ENCODE measurements around the gene RAI1. TPM values are rescaled to one million over a fixed set of nuclear protein-coding genes. Genes with fewer than 3 reads are reported as not detected.

Gene RAI1
- total RNA-seq, 3 donors from 2014 or later: 12.9 to 29.2 (median 17.0) TPM

- DNase-seq (peak; percentile 54 to 62 (median 54)), ATAC-seq (peak; percentile 6)
- intact Hi-C loops (cut with DNase I, micrococcal nuclease): no loop called here
- TF ChIP-seq, protein P1, sequence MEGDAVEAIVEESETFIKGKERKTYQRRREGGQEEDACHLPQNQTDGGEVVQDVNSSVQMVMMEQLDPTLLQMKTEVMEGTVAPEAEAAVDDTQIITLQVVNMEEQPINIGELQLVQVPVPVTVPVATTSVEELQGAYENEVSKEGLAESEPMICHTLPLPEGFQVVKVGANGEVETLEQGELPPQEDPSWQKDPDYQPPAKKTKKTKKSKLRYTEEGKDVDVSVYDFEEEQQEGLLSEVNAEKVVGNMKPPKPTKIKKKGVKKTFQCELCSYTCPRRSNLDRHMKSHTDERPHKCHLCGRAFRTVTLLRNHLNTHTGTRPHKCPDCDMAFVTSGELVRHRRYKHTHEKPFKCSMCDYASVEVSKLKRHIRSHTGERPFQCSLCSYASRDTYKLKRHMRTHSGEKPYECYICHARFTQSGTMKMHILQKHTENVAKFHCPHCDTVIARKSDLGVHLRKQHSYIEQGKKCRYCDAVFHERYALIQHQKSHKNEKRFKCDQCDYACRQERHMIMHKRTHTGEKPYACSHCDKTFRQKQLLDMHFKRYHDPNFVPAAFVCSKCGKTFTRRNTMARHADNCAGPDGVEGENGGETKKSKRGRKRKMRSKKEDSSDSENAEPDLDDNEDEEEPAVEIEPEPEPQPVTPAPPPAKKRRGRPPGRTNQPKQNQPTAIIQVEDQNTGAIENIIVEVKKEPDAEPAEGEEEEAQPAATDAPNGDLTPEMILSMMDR (IDR thresholded peaks at IDR 0.05): no peak
- peaks cover 61% of the 10 kb centered on the region for H3K4me1 ChIP-seq (ENCODE audit: low read depth)
- no peaks in the 10 kb centered on the region for H3K9me3 ChIP-seq
- peak overlapping the region; percentile 89 for H3K4me3 ChIP-seq
- no peaks in the 10 kb centered on the region for H3K36me3 ChIP-seq (ENCODE audit: low read depth)
Observed at GRCh38 chr17:17837380-17837821, 156.1 kb downstream of the RAI1 start.

DNA sequence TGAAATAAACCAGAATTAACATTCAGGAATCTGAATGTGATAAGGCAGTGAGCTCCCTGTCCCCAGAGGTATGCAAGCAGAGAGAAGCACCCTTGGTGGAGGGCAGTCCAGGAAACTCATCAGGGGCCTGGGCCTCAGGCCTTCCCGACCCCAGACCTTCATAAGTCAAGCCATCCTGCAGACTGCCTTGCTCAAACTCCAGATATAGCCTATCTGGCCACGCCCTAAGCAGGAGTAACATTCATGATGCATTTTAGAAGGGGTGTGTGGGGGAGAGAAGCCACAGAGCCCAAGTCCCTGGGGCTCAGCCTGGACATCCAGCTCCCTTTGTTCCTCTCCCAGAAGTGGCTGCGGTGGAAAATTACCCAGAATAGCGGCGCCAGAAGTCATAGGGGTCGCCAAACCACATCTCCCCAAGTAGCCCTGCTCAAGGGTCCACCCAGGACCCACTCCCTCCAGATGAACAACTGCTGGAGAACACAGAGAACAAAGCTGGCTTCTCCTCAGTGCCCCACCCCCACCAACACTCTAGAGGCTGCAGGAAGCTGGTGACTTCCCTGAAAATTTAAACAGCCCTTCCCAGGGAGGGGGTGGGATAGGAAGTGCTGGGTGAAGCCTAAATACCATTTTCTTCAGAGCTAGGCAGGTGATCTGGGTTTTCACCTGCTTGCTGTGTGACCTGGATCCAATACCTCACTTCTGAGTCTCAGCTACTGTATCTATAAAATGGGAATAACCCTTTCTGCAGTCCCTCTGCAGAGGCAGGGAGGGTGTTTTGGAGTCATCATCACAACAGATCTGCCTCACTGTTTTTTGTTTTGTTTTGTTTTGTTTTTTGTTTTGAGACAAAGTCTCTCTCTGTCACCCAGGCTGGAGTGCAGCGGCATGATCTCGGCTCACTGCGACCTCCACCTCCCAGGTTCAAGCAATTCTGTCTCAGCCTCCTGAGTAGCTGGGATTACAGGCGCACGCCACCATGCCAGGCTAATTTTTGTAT, 157.0 kb downstream of the RAI1 start:
- intact Hi-C loops (cut with DNase I, micrococcal nuclease): no loop called here
- DNase-seq (peak; percentile 80 to 91 (median 80)), ATAC-seq (peak; percentile 32)
- H3K4me3 ChIP-seq: no peak overlapping the region
- no peaks in the 10 kb centered on the region for H3K9me3 ChIP-seq
- TF ChIP-seq, protein P1 (IDR thresholded peaks at IDR 0.05): no peak
- H3K4me1 ChIP-seq (ENCODE audit: low read depth): peaks cover 61% of the 10 kb centered on the region
- H3K36me3 ChIP-seq (ENCODE audit: low read depth): no peaks in the 10 kb centered on the region

DNA sequence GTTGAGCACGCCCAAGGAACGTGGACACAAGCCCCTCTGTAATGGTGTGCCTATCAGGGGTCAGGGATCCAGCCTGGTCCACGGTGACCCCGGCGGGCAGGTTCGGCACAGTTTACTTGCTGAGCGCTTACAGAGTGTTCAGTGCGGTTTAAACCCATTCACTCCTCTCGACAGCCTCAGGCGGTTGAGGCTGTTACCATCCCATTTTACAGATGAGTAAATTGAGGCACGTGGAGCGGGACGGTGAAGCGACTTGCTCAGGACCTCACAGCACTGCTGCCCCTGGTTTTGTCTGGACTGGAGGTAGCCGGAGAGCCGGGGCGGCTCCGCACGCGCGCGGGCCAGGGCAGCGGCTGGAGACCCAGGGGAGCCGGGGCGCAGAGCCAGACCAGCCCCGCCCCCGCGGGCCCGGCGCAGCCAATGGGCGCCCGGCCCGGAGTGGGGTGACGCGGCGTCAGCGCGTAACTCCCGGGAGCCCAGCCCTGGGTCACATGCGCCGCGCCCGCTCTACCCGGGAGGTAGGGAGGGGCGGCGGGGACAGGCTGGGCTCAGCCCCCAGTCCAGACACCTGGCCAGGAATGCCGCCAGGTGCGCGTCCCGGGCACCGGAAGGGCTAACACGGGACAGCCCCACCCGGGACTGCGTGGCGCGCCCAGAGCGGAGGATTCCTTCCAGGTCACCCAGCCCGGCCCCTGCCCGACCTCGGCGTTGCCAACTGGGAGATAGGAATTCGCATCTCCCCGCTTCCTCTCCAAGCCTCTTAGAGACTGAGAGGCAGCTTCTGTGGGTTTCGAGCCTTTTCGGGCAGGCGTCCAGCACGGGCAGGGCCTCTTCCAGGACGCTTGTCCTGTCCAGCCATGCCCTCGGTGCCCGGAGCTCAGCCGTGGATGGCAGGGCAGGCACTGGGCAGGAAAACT, 158.8 kb downstream of the RAI1 start:
- intact Hi-C loops (cut with DNase I, micrococcal nuclease): loop anchor here in 1 of 2 donors (10.0 kb wide), 1 partner anchor 155 kb away; the partner anchor contains the start of gene RAI1
- ATAC-seq: peak; percentile 75
- H3K4me1 ChIP-seq (ENCODE audit: low read depth): peaks cover 54% of the 10 kb centered on the region

DNA sequence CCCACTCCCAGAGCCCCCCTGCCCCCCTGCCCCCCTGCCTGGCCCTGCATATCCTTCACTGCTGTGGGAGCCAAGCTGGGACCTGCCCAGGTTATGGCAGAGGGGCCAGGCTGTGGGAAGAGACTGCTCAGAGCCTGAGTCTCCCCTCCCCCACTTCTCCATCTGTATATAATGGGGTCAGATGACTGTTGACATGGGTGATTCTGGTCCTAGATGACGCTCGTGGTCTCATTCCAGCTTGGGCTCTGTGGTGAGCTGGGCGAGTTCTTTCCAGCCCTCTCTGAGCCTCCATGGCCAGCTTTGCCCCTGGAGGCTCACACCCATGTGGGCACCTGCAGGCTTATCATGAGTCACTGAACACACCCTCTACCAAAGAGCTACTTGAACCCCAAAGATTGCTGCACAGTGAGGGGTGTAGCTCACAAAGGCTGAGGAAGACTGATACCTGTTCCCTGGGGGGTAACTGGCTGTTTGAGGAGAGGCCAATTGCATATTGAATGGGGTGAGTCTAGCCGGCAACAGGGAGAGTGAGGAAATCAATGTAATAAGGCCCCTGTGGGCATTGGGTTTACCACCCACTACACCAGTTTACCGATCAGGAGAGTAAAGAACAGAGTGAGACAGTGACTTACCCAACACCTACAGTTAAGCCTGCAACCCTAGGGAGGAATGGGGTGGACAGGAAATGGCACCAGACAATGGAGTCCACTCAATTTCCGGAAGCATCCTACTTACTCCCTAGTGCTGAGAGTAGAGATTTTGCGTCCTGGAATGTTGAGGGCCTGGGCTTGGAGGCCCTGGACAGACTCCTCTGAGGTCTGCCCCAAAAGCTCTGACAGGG, 159.7 kb downstream of the RAI1 start:
- Histone ChIP-seq H3K36me3 (ENCODE audit: low read depth) (no peaks in the 10 kb centered on the region), H3K4me3 (no peak overlapping the region), H3K4me1 (ENCODE audit: low read depth) (peaks cover 46% of the 10 kb centered on the region), H3K9me3 (no peaks in the 10 kb centered on the region)
- intact Hi-C loops (cut with DNase I, micrococcal nuclease): loop anchor here in 1 of 2 donors (10.0 kb wide), 1 partner anchor 156 kb away; the partner anchor contains the start of gene RAI1
- DNase-seq: peak in 1 of 3 donors; percentile 65
- ATAC-seq: no peak
- TF ChIP-seq, protein P1 (IDR thresholded peaks at IDR 0.05): no peak

More for the DNA sequence above, 158.8 kb downstream of the RAI1 start:
- Histone ChIP-seq H3K9me3 (no peaks in the 10 kb centered on the region), H3K4me3 (peak overlapping the region; percentile 24), H3K36me3 (ENCODE audit: low read depth) (no peaks in the 10 kb centered on the region)
- TF ChIP-seq, protein P1 (IDR thresholded peaks at IDR 0.05): no peak
- DNase-seq: peak; percentile 93 to 97 (median 96)
